ENCODE measurements around the gene MAMDC4.

- TF ChIP-seq, protein P1, sequence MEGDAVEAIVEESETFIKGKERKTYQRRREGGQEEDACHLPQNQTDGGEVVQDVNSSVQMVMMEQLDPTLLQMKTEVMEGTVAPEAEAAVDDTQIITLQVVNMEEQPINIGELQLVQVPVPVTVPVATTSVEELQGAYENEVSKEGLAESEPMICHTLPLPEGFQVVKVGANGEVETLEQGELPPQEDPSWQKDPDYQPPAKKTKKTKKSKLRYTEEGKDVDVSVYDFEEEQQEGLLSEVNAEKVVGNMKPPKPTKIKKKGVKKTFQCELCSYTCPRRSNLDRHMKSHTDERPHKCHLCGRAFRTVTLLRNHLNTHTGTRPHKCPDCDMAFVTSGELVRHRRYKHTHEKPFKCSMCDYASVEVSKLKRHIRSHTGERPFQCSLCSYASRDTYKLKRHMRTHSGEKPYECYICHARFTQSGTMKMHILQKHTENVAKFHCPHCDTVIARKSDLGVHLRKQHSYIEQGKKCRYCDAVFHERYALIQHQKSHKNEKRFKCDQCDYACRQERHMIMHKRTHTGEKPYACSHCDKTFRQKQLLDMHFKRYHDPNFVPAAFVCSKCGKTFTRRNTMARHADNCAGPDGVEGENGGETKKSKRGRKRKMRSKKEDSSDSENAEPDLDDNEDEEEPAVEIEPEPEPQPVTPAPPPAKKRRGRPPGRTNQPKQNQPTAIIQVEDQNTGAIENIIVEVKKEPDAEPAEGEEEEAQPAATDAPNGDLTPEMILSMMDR (IDR thresholded peaks at IDR 0.05): no peak
- TF ChIP-seq, protein P2, sequence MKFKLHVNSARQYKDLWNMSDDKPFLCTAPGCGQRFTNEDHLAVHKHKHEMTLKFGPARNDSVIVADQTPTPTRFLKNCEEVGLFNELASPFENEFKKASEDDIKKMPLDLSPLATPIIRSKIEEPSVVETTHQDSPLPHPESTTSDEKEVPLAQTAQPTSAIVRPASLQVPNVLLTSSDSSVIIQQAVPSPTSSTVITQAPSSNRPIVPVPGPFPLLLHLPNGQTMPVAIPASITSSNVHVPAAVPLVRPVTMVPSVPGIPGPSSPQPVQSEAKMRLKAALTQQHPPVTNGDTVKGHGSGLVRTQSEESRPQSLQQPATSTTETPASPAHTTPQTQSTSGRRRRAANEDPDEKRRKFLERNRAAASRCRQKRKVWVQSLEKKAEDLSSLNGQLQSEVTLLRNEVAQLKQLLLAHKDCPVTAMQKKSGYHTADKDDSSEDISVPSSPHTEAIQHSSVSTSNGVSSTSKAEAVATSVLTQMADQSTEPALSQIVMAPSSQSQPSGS (CRISPR knock-in tag; IDR thresholded peaks at IDR 0.05; ENCODE audit: borderline replicate concordance, low read depth): no peak
- no peak for TF ChIP-seq NR2C2 (CRISPR knock-in tag; IDR thresholded peaks at IDR 0.05)
- no peak for TF ChIP-seq GTF2I (CRISPR knock-in tag; conservative IDR thresholded peaks at IDR 0.05)
- no peak for TF ChIP-seq ZNF138 (CRISPR knock-in tag; conservative IDR thresholded peaks at IDR 0.05)
- TF ChIP-seq, protein P3, sequence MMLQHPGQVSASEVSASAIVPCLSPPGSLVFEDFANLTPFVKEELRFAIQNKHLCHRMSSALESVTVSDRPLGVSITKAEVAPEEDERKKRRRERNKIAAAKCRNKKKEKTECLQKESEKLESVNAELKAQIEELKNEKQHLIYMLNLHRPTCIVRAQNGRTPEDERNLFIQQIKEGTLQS (CRISPR knock-in tag; conservative IDR thresholded peaks at IDR 0.05): no peak
- no peak for TF ChIP-seq MAX (CRISPR knock-in tag; IDR thresholded peaks at IDR 0.05)
- no peak for TF ChIP-seq CREM (CRISPR knock-in tag; IDR thresholded peaks at IDR 0.05)
- TF ChIP-seq TP53 (CRISPR knock-in tag; IDR thresholded peaks at IDR 0.05): no peak
- TF ChIP-seq, protein P4, sequence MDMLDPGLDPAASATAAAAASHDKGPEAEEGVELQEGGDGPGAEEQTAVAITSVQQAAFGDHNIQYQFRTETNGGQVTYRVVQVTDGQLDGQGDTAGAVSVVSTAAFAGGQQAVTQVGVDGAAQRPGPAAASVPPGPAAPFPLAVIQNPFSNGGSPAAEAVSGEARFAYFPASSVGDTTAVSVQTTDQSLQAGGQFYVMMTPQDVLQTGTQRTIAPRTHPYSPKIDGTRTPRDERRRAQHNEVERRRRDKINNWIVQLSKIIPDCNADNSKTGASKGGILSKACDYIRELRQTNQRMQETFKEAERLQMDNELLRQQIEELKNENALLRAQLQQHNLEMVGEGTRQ (CRISPR knock-in tag; IDR thresholded peaks at IDR 0.05): no peak
- TF ChIP-seq NR1H2 (CRISPR knock-in tag; IDR thresholded peaks at IDR 0.05): no peak
- TF ChIP-seq GABPB1 (CRISPR knock-in tag; IDR thresholded peaks at IDR 0.05): no peak
- TF ChIP-seq STAT6 (CRISPR knock-in tag; conservative IDR thresholded peaks at IDR 0.05; ENCODE audit: low read depth): no peak
- no peak for TF ChIP-seq FOXJ3 (CRISPR knock-in tag; IDR thresholded peaks at IDR 0.05; ENCODE audit: borderline replicate concordance)
Measured at GRCh38 chr9:136808075-136808805, 43.9 kb upstream of the MAMDC4 start.
